SK-N-SH treated with all-trans-retinoic acid at 6 μM for 48 hours (cell line): ENCODE data around the gene ASCC3.

Experiments
- ATAC-seq: fragments of 200-7000 bp; cut with Tn5 transposase; 3 replicates; pipeline ENCODE4 v1.9.1; 2020; ENCODE audit warnings: mild to moderate bottlenecking, moderate library complexity
- ARNTL ChIP-seq: fragments of 450-650 bp; formaldehyde crosslinking; IDR thresholded peaks from 2 replicates; pipeline ENCODE4 v1.5.0; 2020; ENCODE audit warnings: low read depth, mild to moderate bottlenecking, moderate library complexity, borderline replicate concordance
- BACH2 ChIP-seq: fragments of 250-450 bp; sonication (Bioruptor Pico); IDR thresholded peaks from 2 replicates; pipeline ENCODE4 v1.9.0; 2021; ENCODE audit warnings: mild to moderate bottlenecking, borderline replicate concordance
- CSDC2 ChIP-seq: fragments of 250-450 bp; sonication (Bioruptor Pico); IDR thresholded peaks from 2 replicates; pipeline ENCODE4 v1.5.0; 2020; ENCODE audit warnings: mild to moderate bottlenecking, moderate library complexity
- ESRRG ChIP-seq: fragments of 250-450 bp; sonication (Bioruptor Pico); IDR thresholded peaks from 2 replicates; pipeline ENCODE4 v1.6.1; 2021; ENCODE audit warnings: mild to moderate bottlenecking
- GLIS3 ChIP-seq: fragments of 250-450 bp; sonication (Bioruptor Pico); IDR thresholded peaks from 2 replicates; pipeline ENCODE4 v1.5.0; 2020; ENCODE audit warnings: mild to moderate bottlenecking, moderate library complexity
- ISL1 ChIP-seq: fragments of 250-450 bp; sonication (Bioruptor Pico); IDR thresholded peaks from 2 replicates; pipeline ENCODE4 v2.1.2; 2022; ENCODE audit warnings: mild to moderate bottlenecking, moderate library complexity
- OSR1 ChIP-seq: fragments of 250-450 bp; sonication (Bioruptor Pico); IDR thresholded peaks from 2 replicates; pipeline ENCODE4 v1.8.0; 2022; ENCODE audit warnings: moderate library complexity, mild to moderate bottlenecking, inconsistent platforms
- PPARA ChIP-seq: fragments of 250-450 bp; sonication (Bioruptor Pico); IDR thresholded peaks from 2 replicates; pipeline ENCODE4 v1.5.0; 2020; ENCODE audit warnings: mild to moderate bottlenecking, borderline replicate concordance
- RARB ChIP-seq: fragments of 250-450 bp; sonication (Bioruptor Pico); IDR thresholded peaks from 2 replicates; pipeline ENCODE4 v1.8.0; 2021; ENCODE audit warnings: mild to moderate bottlenecking, moderate library complexity
- SNAI2 ChIP-seq: fragments of 250-450 bp; sonication (Bioruptor Pico); IDR thresholded peaks from 2 replicates; pipeline ENCODE4 v1.5.0; 2020; ENCODE audit warnings: mild to moderate bottlenecking, moderate library complexity
- TCF4 ChIP-seq: fragments of 250-450 bp; sonication (Bioruptor Pico); IDR thresholded peaks from 2 replicates; pipeline ENCODE4 v1.8.0; 2021; ENCODE audit warnings: mild to moderate bottlenecking, moderate library complexity, borderline replicate concordance
- TOX ChIP-seq: fragments of 250-450 bp; sonication (Bioruptor Pico); IDR thresholded peaks from 2 replicates; pipeline ENCODE4 v1.8.0; 2021; ENCODE audit warnings: mild to moderate bottlenecking, moderate library complexity, borderline replicate concordance
- ZFP30 ChIP-seq: fragments of 450-650 bp; formaldehyde crosslinking; IDR thresholded peaks from 2 replicates; pipeline ENCODE4 v1.5.0; 2022; ENCODE audit warnings: mild to moderate bottlenecking, moderate library complexity
- ZNF565 ChIP-seq: fragments of 450-650 bp; formaldehyde crosslinking; conservative IDR thresholded peaks from 2 replicates; pipeline ENCODE4 v1.5.0; 2020; ENCODE audit warnings: low read depth, mild to moderate bottlenecking, moderate library complexity
- ZNF70 ChIP-seq: fragments of 450-650 bp; formaldehyde crosslinking; IDR thresholded peaks from 2 replicates; pipeline ENCODE4 v1.5.0; 2020; ENCODE audit warnings: mild to moderate bottlenecking, moderate library complexity
- ZNF8 ChIP-seq: fragments of 450-650 bp; formaldehyde crosslinking; IDR thresholded peaks from 2 replicates; pipeline ENCODE4 v1.5.0; 2020; ENCODE audit warnings: mild to moderate bottlenecking, moderate library complexity
- TF ChIP-seq, protein P1 (sequence below): fragments of 250-450 bp; sonication (Bioruptor Pico); IDR thresholded peaks from 2 replicates; pipeline ENCODE4 v1.8.0; 2021; ENCODE audit warnings: low read depth, mild to moderate bottlenecking, moderate library complexity, borderline replicate concordance
- TF ChIP-seq, protein P2 (sequence below): fragments of 250-450 bp; sonication (Bioruptor Pico); IDR thresholded peaks from 2 replicates; pipeline ENCODE4 v1.5.1; 2020; ENCODE audit warnings: low read depth, mild to moderate bottlenecking, moderate library complexity
- TF ChIP-seq, protein P3 (sequence below): fragments of 250-450 bp; sonication (Bioruptor Pico); IDR thresholded peaks from 2 replicates; pipeline ENCODE4 v1.8.0; 2020; ENCODE audit warnings: mild to moderate bottlenecking, moderate library complexity, borderline replicate concordance
- TF ChIP-seq, protein P4 (sequence below): fragments of 250-450 bp; sonication (Bioruptor Pico); IDR thresholded peaks from 2 replicates; pipeline ENCODE4 v1.5.0; 2020; ENCODE audit warnings: mild to moderate bottlenecking, moderate library complexity

ASCC3 gene

DNA sequence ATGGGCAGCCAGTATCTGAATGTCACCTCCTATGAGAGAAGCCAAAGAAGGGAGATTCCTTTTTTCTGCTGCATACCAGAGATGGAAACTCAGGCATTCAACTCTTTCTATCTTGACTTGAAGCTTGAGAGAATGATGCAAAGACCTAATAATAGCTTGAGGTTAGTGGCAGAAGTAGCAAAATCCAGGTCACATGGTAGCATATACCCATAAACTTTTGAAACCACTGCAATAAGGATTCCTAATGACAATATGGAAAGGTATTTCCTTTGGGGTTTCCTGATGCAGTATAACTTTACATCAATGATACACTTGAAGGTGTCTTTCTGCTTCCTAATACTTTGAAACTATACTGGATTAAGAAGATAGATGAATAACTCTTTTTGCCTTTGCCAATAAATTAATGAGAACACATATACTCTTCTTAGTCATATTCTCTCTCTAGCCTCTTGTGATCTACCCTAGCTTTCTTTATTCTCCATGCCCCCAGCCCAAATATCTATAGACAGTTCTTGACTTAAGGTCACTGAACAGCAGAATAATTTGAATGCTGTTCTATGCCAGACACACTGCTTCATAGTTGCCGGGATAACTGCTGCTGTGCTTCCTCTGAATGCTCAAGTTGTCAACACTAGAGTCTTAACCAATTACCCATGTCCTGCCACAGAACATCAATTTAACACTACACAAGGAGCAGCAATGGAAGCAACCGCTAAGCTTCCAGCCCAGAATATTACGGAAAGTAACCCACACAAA lies 260.9 kb downstream of the ASCC3 start (continued):
- TF ChIP-seq, protein P1, sequence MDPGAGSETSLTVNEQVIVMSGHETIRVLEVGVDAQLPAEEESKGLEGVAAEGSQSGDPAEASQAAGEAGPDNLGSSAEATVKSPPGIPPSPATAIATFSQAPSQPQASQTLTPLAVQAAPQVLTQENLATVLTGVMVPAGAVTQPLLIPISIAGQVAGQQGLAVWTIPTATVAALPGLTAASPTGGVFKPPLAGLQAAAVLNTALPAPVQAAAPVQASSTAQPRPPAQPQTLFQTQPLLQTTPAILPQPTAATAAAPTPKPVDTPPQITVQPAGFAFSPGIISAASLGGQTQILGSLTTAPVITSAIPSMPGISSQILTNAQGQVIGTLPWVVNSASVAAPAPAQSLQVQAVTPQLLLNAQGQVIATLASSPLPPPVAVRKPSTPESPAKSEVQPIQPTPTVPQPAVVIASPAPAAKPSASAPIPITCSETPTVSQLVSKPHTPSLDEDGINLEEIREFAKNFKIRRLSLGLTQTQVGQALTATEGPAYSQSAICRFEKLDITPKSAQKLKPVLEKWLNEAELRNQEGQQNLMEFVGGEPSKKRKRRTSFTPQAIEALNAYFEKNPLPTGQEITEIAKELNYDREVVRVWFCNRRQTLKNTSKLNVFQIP: no peak

DNA sequence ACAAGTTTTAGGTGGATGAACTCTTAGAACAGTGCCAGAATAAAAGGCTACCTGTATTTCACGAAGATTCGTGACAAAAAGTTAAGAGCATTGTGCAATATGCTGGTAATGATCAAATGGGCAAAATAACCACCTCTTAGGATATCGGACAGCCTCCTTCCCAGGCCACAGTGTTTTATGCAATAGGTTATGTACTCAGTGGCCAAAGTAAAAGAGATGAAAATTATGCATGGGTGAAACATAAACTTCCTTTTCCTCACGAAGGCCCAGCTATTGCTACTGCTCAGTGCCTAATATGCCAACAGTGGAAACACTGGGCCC lies 262.8 kb downstream of the ASCC3 start:
- no peak for TF ChIP-seq TCF4 (CRISPR knock-in tag)
- TF ChIP-seq ARNTL (CRISPR knock-in tag): no peak
- TF ChIP-seq RARB (CRISPR knock-in tag): no peak
- no peak for TF ChIP-seq ZFP30
- TF ChIP-seq ESRRG (CRISPR knock-in tag): no peak
- no peak for TF ChIP-seq SNAI2
- TF ChIP-seq, protein P1: no peak
- TF ChIP-seq, protein P2, sequence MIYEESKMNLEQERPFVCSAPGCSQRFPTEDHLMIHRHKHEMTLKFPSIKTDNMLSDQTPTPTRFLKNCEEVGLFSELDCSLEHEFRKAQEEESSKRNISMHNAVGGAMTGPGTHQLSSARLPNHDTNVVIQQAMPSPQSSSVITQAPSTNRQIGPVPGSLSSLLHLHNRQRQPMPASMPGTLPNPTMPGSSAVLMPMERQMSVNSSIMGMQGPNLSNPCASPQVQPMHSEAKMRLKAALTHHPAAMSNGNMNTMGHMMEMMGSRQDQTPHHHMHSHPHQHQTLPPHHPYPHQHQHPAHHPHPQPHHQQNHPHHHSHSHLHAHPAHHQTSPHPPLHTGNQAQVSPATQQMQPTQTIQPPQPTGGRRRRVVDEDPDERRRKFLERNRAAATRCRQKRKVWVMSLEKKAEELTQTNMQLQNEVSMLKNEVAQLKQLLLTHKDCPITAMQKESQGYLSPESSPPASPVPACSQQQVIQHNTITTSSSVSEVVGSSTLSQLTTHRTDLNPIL (CRISPR knock-in tag): no peak
- no peak for TF ChIP-seq GLIS3
- TF ChIP-seq TOX (CRISPR knock-in tag): no peak
- no peak for TF ChIP-seq ZNF8 (CRISPR knock-in tag)
- TF ChIP-seq, protein P3, sequence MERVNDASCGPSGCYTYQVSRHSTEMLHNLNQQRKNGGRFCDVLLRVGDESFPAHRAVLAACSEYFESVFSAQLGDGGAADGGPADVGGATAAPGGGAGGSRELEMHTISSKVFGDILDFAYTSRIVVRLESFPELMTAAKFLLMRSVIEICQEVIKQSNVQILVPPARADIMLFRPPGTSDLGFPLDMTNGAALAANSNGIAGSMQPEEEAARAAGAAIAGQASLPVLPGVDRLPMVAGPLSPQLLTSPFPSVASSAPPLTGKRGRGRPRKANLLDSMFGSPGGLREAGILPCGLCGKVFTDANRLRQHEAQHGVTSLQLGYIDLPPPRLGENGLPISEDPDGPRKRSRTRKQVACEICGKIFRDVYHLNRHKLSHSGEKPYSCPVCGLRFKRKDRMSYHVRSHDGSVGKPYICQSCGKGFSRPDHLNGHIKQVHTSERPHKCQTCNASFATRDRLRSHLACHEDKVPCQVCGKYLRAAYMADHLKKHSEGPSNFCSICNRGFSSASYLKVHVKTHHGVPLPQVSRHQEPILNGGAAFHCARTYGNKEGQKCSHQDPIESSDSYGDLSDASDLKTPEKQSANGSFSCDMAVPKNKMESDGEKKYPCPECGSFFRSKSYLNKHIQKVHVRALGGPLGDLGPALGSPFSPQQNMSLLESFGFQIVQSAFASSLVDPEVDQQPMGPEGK: no peak
- TF ChIP-seq, protein P4, sequence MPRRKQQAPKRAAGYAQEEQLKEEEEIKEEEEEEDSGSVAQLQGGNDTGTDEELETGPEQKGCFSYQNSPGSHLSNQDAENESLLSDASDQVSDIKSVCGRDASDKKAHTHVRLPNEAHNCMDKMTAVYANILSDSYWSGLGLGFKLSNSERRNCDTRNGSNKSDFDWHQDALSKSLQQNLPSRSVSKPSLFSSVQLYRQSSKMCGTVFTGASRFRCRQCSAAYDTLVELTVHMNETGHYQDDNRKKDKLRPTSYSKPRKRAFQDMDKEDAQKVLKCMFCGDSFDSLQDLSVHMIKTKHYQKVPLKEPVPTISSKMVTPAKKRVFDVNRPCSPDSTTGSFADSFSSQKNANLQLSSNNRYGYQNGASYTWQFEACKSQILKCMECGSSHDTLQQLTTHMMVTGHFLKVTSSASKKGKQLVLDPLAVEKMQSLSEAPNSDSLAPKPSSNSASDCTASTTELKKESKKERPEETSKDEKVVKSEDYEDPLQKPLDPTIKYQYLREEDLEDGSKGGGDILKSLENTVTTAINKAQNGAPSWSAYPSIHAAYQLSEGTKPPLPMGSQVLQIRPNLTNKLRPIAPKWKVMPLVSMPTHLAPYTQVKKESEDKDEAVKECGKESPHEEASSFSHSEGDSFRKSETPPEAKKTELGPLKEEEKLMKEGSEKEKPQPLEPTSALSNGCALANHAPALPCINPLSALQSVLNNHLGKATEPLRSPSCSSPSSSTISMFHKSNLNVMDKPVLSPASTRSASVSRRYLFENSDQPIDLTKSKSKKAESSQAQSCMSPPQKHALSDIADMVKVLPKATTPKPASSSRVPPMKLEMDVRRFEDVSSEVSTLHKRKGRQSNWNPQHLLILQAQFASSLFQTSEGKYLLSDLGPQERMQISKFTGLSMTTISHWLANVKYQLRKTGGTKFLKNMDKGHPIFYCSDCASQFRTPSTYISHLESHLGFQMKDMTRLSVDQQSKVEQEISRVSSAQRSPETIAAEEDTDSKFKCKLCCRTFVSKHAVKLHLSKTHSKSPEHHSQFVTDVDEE (CRISPR knock-in tag): no peak
- no peak for TF ChIP-seq OSR1
- TF ChIP-seq ZNF70: no peak
- no peak for TF ChIP-seq ZNF565 (CRISPR knock-in tag)
- no peak for TF ChIP-seq CSDC2 (CRISPR knock-in tag)
- TF ChIP-seq PPARA (CRISPR knock-in tag): no peak
- TF ChIP-seq BACH2 (CRISPR knock-in tag): no peak
- ATAC-seq: no peak

DNA sequence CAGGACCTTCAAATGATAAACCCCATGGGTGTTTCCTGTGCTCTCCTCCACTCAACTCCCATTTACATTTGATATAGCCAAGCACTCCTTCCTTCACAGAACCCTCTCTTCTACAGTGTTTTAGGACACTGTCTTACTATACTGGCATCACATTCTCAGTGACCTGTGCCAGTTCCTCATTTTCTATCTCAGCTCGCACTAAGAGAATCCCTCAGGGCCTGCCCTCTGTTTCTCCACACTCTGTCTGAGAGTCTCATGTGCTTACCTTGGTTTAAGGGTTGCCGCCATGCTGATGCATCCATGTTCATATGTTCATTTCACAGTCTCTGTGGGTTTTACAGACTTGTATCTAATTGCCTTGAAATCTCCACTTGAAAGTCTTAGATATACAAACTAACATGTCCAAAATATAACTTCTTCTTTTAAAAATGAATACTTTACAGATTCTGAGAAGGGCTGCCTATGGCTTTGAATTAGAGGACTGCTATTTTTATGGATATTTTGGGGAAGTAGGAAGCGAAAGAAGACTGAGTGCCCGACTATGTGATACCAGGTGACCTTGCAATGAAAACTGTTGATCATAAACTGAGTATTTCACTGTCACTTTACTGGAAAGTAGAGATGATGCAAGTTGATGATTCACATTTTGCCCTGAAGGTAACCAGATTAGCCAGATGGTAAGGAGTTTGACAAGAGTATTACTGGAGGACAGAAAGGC lies 263.3 kb downstream of the ASCC3 start:
- no peak for TF ChIP-seq CSDC2 (CRISPR knock-in tag)
- TF ChIP-seq ESRRG (CRISPR knock-in tag): no peak
- no peak for TF ChIP-seq ISL1 (CRISPR knock-in tag)
- no peak for TF ChIP-seq OSR1
- no peak for TF ChIP-seq ZNF70
- TF ChIP-seq TOX (CRISPR knock-in tag): no peak
- TF ChIP-seq RARB (CRISPR knock-in tag): no peak
- no peak for TF ChIP-seq ZNF565 (CRISPR knock-in tag)
- no peak for TF ChIP-seq ARNTL (CRISPR knock-in tag)
- no peak for TF ChIP-seq BACH2 (CRISPR knock-in tag)
- no peak for ATAC-seq
